OCI-LY1 (cell line): ENCODE measurements around the gene C10orf95.

Experiments used
- H2AFZ ChIP-seq: fragments of 200-600 bp; sonication (generic), shearing (Covaris generic); 2 replicates; pipeline ENCODE4 v1.6.0; 2014; ENCODE audit warnings: antibody characterized with exemption, mild to moderate bottlenecking, low read length
- H3F3A ChIP-seq: fragments of 200-600 bp; sonication (generic), shearing (Covaris generic); 2 replicates; pipeline ENCODE4 v1.6.0; 2014; ENCODE audit warnings: mild to moderate bottlenecking, antibody characterized with exemption, low read length, moderate library complexity; ENCODE audit not compliant: insufficient read depth
- H3K27ac ChIP-seq: fragments of 200-600 bp; sonication (generic); 2 replicates; pipeline ENCODE4 v1.5.1; 2014; ENCODE audit warnings: low read length, mixed run types, mild to moderate bottlenecking, low read depth; ENCODE audit not compliant: poor library complexity, severe bottlenecking
- H3K27me3 ChIP-seq: fragments of 200-600 bp; sonication (generic); 2 replicates; pipeline ENCODE4 v1.6.0; 2014; ENCODE audit warnings: antibody characterized with exemption, mild to moderate bottlenecking, low read length, moderate library complexity; ENCODE audit not compliant: insufficient read depth
- H3K36me3 ChIP-seq: fragments of 200-600 bp; sonication (generic); 2 replicates; pipeline ENCODE4 v1.6.1; 2014; ENCODE audit warnings: mild to moderate bottlenecking, antibody characterized with exemption, low read length, moderate library complexity, mixed read lengths; ENCODE audit not compliant: insufficient read depth
- H3K4me1 ChIP-seq: fragments of 200-600 bp; sonication (generic); 2 replicates; pipeline ENCODE4 v1.5.1; 2014; ENCODE audit warnings: mild to moderate bottlenecking, low read length, moderate library complexity; ENCODE audit not compliant: insufficient read depth, severe bottlenecking
- H3K4me2 ChIP-seq: fragments of 200-600 bp; sonication (generic), shearing (Covaris generic); 2 replicates; pipeline ENCODE4 v1.6.1; 2014; ENCODE audit warnings: low read length
- H3K4me3 ChIP-seq: fragments of 200-600 bp; sonication (generic); 2 replicates; pipeline ENCODE4 v1.5.1; 2014; ENCODE audit warnings: low read length, low read depth, mild to moderate bottlenecking, mixed read lengths; ENCODE audit not compliant: poor library complexity, severe bottlenecking
- H3K79me2 ChIP-seq: fragments of 200-600 bp; shearing (Covaris generic); 2 replicates; pipeline ENCODE4 v1.6.1; 2016; ENCODE audit warnings: mixed run types, low read length, mixed read lengths; ENCODE audit not compliant: insufficient read depth
- H3K9ac ChIP-seq: fragments of 200-600 bp; sonication (generic), shearing (Covaris generic); 2 replicates; pipeline ENCODE4 v1.6.1; 2014; ENCODE audit warnings: mild to moderate bottlenecking, low read length, mixed read lengths
- H3K9me2 ChIP-seq: fragments of 200-600 bp; sonication (generic), shearing (Covaris generic); 2 replicates; pipeline ENCODE4 v1.6.1; 2014; ENCODE audit warnings: low read depth, mild to moderate bottlenecking, low read length, mixed read lengths
- H3K9me3 ChIP-seq: fragments of 200-600 bp; shearing (Covaris generic); 2 replicates; pipeline ENCODE4 v1.6.1; 2014; ENCODE audit warnings: low read length, mixed read lengths
- H4K20me1 ChIP-seq: fragments of 200-600 bp; sonication (generic), shearing (Covaris generic); 2 replicates; pipeline ENCODE4 v1.6.0; 2016; ENCODE audit warnings: mild to moderate bottlenecking, low read length; ENCODE audit not compliant: insufficient read depth
- EZH2 ChIP-seq: fragments of 200-600 bp; sonication (generic), shearing (Covaris generic); IDR thresholded peaks from 2 replicates; pipeline ENCODE4 v1.8.0; 2017; ENCODE audit warnings: borderline replicate concordance, mixed run types, mild to moderate bottlenecking, antibody characterized with exemption, low read length, moderate library complexity, mixed read lengths
- TF ChIP-seq, protein P1 (sequence below): fragments of 200-600 bp; sonication (generic), shearing (Covaris generic); IDR thresholded peaks from 2 replicates; pipeline ENCODE4 v1.5.1; 2017; ENCODE audit warnings: mild to moderate bottlenecking, antibody characterized with exemption, low read length, moderate library complexity, mixed read lengths

C10orf95 gene

DNA sequence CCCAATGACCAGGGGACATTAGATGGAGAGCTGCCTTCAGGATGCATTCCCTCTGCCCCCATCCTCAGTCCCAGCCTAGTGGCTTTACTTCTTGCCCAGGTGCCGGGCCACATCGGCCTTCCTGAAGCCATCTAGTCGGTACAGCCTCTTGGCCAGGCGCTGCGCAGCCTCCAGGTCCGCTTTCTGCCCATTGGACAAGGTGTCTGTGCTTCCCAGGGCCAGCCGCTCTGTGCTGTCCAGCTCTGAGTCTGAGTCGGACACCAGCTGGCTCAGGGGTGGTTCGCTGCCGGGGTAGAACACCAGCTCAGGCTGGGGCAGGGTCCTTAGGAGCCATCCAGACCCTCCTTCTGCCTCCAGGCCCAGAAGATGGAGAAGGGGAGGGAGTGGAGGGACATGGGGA, 39.0 kb downstream of the C10orf95 start:
- Histone ChIP-seq H4K20me1 (no peaks in the 10 kb centered on the region), H2AFZ (no peak overlapping the region), H3K4me2 (no peak overlapping the region), H3K9me2 (no peaks in the 10 kb centered on the region), H3K36me3 (no peaks in the 10 kb centered on the region), H3K4me3 (no peak overlapping the region), H3F3A (no peaks in the 10 kb centered on the region), H3K27me3 (no peaks in the 10 kb centered on the region), H3K79me2 (no peaks in the 10 kb centered on the region), H3K27ac (no peak overlapping the region), H3K9ac (no peak overlapping the region), H3K9me3 (no peaks in the 10 kb centered on the region), H3K4me1 (no peaks in the 10 kb centered on the region)
- no peak for TF ChIP-seq EZH2
- TF ChIP-seq, protein P1, sequence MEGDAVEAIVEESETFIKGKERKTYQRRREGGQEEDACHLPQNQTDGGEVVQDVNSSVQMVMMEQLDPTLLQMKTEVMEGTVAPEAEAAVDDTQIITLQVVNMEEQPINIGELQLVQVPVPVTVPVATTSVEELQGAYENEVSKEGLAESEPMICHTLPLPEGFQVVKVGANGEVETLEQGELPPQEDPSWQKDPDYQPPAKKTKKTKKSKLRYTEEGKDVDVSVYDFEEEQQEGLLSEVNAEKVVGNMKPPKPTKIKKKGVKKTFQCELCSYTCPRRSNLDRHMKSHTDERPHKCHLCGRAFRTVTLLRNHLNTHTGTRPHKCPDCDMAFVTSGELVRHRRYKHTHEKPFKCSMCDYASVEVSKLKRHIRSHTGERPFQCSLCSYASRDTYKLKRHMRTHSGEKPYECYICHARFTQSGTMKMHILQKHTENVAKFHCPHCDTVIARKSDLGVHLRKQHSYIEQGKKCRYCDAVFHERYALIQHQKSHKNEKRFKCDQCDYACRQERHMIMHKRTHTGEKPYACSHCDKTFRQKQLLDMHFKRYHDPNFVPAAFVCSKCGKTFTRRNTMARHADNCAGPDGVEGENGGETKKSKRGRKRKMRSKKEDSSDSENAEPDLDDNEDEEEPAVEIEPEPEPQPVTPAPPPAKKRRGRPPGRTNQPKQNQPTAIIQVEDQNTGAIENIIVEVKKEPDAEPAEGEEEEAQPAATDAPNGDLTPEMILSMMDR = no peak

DNA sequence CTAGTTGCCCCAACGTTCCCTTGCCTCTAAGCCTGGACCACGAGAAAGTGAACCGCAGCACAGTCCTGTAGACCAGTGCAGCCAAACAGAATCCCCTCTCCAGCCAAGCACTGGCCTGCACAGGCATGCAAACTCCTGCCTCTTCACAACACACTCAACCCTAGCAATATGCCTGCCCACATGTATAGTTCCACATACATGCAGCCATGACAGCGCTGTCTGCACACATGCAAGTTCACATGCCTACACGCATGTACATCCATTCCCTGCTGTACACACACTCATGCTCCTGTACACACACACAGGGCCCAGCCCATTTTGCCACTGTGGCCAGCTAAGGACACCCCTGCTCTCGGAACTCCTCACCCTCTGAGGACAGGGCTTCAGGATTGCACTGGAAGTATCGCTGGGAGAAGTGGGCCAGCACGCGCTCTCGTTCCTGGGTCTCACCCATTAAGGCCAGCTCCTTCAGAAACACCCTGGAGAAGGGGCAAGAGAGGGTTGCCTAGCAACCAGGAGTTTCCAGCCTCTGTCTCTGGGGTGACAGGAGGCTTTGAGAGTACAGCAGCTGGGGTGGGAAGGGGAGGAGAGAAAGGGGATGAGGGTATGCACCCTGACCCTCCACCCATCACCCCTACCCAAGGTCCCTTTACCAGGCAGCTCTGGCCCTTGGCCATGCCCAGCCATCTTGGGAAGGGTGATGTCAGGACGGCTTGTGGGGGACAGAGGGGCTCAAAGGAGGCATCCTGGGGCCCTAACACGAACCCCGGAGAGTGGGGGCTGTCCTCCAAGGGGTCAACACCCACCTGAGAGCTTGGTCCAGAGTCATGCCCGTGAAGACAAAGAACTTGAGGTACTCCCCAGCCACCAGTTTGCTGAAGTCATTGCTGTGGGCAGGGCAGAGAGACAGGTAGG, 39.7 kb downstream of the C10orf95 start:
- Histone ChIP-seq H3K9me3 (no peaks in the 10 kb centered on the region), H3F3A (no peaks in the 10 kb centered on the region), H3K4me3 (no peak overlapping the region), H3K27me3 (no peaks in the 10 kb centered on the region), H3K36me3 (no peaks in the 10 kb centered on the region), H3K4me1 (no peaks in the 10 kb centered on the region), H3K79me2 (no peaks in the 10 kb centered on the region), H3K9ac (no peak overlapping the region), H3K27ac (no peak overlapping the region), H3K9me2 (no peaks in the 10 kb centered on the region), H3K4me2 (no peak overlapping the region), H4K20me1 (no peaks in the 10 kb centered on the region), H2AFZ (no peak overlapping the region)
- TF ChIP-seq, protein P1 = no peak
- TF ChIP-seq EZH2 = no peak

DNA sequence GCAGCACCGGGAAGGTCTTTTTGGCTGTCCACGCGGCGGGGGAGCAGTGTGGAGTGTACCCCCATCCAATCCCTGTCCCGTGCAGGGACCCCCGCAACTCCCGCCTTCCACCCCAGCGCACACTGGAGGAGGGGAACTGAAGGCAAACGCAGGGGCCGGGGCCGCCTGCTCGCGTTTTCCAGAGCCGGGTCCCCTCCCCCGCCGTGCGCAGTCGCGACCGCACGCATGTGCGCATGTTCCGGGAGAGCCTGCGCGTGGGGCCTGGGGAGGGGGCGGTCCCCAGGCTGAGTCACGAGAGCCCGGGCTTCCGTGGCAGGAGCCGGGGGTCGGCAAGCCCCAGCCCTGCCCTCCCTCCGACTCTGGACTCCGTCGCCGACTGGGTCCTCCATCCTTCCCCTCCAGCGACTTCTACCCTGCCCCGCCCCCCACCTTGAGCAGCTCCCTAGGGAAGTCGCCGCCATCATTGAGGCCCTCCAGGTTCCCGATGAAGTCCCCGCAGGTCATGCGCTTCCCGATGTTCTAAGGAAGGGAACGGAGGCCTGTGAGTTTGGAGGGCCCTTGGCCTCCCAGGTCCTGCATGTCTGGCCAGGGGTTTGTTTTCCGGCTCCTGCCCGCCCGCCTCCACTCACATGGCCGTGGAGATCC, 40.8 kb downstream of the C10orf95 start:
- no peaks in the 10 kb centered on the region for H3K27me3 ChIP-seq
- H3K9ac ChIP-seq = no peak overlapping the region
- no peak overlapping the region for H3K27ac ChIP-seq
- no peaks in the 10 kb centered on the region for H3F3A ChIP-seq
- no peak overlapping the region for H2AFZ ChIP-seq
- no peak overlapping the region for H3K4me3 ChIP-seq
- H3K4me1 ChIP-seq = no peaks in the 10 kb centered on the region
- H3K9me2 ChIP-seq = no peaks in the 10 kb centered on the region
- no peak for TF ChIP-seq EZH2
- TF ChIP-seq, protein P1 = no peak
- H4K20me1 ChIP-seq = no peaks in the 10 kb centered on the region
- no peaks in the 10 kb centered on the region for H3K9me3 ChIP-seq
- H3K36me3 ChIP-seq = no peaks in the 10 kb centered on the region
- H3K4me2 ChIP-seq = no peak overlapping the region
- no peaks in the 10 kb centered on the region for H3K79me2 ChIP-seq
